ENCODE results near the gene ABITRAM.
A peak's percentile ranks its signal among the peaks of the same experiment; 100 is the strongest.
"Not testable (repeated sequence)": the region's sequence is repeated elsewhere in the genome, so short reads cannot be mapped to it uniquely, and the experiment has no call there.

Gene ABITRAM, protein sequence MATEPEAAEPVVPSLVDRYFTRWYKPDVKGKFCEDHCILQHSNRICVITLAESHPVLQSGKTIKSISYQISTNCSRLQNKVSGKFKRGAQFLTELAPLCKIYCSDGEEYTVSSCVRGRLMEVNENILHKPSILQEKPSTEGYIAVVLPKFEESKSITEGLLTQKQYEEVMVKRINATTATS

DNA sequence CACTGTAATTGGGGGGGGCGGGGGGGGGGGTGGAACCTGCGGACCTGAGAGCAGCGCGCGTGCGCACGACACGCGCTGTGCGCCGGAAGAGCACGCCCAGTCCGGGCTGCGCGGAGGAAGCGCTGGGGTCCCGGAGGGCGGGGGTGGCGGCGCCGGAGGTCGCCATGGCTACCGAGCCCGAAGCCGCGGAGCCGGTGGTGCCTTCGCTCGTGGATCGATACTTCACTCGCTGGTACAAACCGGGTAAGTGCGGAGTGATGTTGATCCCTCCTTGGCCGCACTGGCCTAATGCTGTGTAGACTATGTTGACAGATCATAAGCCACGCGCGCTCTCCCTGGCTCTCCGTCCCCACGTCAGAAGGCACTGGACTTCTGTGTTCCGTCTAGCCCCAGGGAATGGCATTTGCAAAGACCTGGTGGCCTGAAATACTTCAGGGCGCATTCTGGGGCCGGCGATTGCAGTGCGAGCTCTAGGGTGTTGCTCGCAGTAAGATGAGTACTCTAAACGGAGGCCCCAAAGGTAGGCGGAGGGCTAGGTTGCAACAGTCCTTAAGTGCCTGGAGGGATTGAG is at the start of gene ABITRAM:
Gene ABITRAM (plus strand): TSS at position 78 of the 571 bp plus-strand sequence. CDS start 87 bp downstream, at position 165.
- Mint-ChIP-seq H3K27ac (peak within 1 kb of the TSS; percentile 98), H3K9me3 (no peaks in the 10 kb centered on the region), H3K4me1 (peaks cover 35% of the 10 kb centered on the region), H3K4me3 (peak within 1 kb of the TSS; percentile 97), H3K36me3 (peaks cover 2% of the 10 kb centered on the region), H3K27me3 (no peaks in the 10 kb centered on the region)

DNA sequence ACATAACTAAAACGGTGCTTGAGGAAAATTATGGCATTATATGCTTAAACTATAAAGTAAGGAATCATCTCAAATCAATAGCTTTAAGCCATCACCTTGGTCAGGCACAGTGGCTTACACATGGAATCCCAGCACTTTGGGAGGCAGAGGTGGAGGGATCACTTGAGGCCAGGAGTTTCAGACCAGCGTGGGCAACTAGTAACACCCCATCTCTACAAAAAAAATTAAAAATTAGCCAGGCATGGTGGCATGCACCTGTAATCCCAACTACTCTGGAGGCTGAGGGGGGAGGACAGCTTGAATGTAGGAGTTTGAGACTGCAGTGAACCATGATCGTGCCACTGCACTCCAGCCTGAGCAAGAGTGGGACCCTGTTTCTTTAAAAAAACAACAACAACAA is 49.5 kb upstream of the ABITRAM start:
- H3K27ac Mint-ChIP-seq = no peak overlapping the region
- no peaks in the 10 kb centered on the region for H3K9me3 Mint-ChIP-seq
- H3K36me3 Mint-ChIP-seq = peaks cover 32% of the 10 kb centered on the region
- H3K4me1 Mint-ChIP-seq = peaks cover 18% of the 10 kb centered on the region
- H3K27me3 Mint-ChIP-seq = no peaks in the 10 kb centered on the region
- no peak overlapping the region for H3K4me3 Mint-ChIP-seq

DNA sequence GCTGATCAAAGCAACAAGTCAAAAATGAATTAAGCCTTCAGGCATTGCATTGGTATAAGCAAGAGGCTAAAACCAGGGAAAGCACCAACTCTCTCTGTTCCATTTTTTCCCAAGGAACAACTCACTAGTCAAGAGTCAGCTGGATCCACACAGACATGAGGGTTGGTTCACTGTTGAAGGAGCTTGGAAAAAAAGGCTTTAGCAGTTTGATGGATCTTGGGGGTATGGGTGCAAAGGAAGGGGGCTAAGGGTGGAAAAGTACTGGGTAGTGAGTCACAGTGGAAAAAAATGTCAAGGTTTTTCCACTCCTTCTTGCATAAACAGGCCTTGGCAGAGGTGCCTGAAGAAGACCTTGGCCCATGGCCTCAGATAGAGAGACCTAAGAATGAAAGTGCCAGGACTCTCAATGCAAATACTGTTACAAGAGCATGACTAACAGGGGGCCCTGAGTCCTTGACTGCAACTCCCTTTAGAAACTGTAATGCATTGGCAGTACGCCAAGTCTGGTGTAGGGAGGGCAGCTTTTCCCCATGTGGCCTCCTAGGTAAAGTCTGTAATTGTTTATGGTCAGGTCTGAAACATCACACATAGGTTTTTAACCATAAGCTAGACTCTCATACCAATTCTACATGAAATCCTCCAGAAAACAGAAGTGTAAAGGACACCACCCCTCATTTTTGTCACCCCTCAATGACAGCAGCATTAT is 48.4 kb upstream of the ABITRAM start:
- peaks cover 18% of the 10 kb centered on the region for H3K4me1 Mint-ChIP-seq
- no peaks in the 10 kb centered on the region for H3K9me3 Mint-ChIP-seq
- H3K27me3 Mint-ChIP-seq = no peaks in the 10 kb centered on the region
- peak overlapping the region; percentile 45 for H3K4me3 Mint-ChIP-seq
- peak overlapping the region; percentile 89 for H3K27ac Mint-ChIP-seq
- H3K36me3 Mint-ChIP-seq = peaks cover 35% of the 10 kb centered on the region

DNA sequence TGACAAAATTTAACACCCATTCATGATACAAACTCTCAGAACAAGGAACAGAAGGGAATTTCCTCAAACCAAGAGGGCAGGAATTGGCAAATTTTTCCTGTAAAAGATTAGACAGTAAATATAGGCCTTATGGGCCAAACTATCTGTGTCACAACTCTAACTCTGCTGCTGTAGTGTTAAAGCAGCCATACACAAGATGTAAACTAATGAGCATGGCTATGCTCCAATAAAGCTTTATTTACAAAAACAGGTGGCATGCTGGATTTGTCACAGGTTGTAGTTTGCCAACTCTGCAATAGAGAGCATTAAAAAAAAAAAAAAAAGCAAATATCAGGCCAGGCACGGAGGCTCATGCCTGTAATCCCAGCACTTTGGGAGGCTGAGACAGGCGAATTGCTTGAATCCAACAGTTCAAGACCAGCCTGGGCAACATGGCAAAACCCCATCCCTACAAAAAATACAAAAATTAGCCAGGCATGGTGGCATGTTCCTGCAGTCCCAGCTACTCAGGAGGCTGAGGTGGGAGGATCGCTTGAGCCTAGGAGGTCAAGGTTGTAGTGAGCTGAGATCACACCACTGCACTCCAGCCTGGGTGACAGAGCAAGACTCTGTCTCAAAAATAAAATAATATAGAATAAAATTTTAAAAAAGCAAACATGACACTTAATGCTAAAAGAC is 47.5 kb upstream of the ABITRAM start:
- Mint-ChIP-seq H3K4me1 (peaks cover 18% of the 10 kb centered on the region), H3K27ac (peak overlapping the region; percentile 89), H3K4me3 (peak overlapping the region; percentile 45), H3K36me3 (peaks cover 38% of the 10 kb centered on the region)
- H3K9me3 Mint-ChIP-seq, H3K27me3 Mint-ChIP-seq: not testable (repeated sequence)

DNA sequence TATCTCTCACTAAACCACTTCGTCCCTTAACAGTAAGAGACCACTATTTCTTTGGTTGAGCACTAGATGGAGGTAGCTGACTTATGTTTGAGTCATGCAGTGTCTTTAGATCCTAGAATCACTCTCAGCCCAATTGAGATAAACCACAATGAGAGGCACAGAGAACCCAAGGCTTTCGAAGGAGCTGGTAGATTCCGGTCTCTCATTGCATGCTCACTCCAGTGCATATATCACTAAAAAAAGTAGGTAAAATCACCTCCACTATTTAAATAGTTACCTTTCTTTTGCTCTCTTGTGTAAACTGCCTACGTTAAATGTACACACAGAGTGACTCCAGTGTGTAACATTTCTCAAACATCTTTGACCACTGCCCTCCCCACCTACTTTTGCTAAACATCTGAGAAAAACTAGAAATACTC is 44.5 kb upstream of the ABITRAM start:
- no peaks in the 10 kb centered on the region for H3K9me3 Mint-ChIP-seq
- no peak overlapping the region for H3K4me3 Mint-ChIP-seq
- no peak overlapping the region for H3K27ac Mint-ChIP-seq
- peaks cover 18% of the 10 kb centered on the region for H3K4me1 Mint-ChIP-seq
- H3K27me3 Mint-ChIP-seq = no peaks in the 10 kb centered on the region
- peaks cover 39% of the 10 kb centered on the region for H3K36me3 Mint-ChIP-seq

DNA sequence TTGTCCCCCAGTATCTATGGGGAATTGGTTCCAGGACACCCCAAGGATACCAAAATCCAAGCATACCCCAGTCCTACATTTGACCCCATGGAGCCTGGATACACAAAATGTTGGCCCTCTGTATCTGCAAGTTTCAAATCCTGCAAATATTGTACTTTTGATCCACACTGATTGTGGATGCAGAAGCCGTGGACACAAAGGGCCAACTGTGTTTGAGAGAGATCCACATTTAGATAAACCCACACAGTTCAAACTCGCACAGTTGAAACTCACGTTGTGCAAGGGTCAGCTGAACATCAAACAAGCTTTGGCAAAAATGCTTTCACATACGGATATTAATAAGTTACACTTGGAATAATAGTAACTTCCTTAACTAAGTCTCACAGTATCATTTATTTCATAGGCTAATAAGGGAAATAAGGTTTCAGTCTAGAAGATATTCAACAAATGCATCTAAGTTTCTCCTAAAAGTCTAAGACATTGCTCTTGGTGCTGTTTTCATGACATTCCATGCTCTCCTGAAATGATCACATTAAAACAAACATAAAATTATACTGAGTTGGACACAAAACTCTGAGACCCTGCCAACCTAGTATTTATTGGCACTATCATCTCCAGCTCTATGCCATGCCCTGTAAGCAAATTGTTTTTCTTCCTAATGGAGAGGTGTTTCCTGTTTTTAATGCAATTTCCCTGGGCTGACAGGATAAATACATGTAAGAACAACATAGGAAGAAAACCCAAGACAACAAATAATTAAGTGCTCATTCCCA is 39.8 kb upstream of the ABITRAM start:
- Mint-ChIP-seq H3K4me3 (no peak overlapping the region), H3K9me3 (no peaks in the 10 kb centered on the region), H3K36me3 (peaks cover 39% of the 10 kb centered on the region), H3K4me1 (no peaks in the 10 kb centered on the region), H3K27ac (no peak overlapping the region), H3K27me3 (no peaks in the 10 kb centered on the region)

DNA sequence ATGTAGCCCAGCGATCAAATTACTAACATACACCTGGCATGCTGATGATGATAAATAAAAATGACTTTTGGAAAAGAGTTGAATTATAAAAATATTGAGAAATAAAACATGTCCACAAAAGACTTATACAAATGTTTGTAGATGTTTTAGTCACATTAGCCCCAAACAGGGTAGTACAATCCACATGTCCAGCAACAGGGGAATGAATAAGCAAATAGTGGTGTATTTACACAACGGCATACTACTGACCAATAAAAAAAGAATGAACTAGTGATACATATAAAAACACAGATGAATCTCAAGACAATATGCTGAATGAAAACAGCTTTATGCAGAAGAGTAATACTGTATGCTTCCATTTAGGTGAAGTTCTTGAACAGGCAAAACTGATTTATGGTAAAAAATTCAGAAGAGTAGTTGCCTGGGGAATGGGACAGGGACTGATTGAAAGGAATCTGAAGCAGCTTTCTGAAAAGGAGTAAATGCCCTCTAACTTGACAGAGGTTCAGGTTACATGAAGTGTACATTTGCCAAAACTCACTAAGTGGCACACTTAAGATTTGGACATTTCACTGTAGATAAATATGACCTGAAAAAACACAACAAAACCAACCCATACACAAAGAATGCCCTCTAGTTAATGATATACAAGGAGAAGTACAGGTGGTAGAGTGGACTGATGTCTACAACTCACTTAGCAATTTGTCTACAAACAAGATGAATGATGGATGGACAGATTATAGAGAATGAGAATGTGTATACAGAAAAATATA is 36.7 kb upstream of the ABITRAM start:
- Mint-ChIP-seq H3K36me3 (peaks cover 33% of the 10 kb centered on the region), H3K27ac (no peak overlapping the region), H3K27me3 (no peaks in the 10 kb centered on the region), H3K9me3 (no peaks in the 10 kb centered on the region), H3K4me3 (no peak overlapping the region), H3K4me1 (no peaks in the 10 kb centered on the region)

DNA sequence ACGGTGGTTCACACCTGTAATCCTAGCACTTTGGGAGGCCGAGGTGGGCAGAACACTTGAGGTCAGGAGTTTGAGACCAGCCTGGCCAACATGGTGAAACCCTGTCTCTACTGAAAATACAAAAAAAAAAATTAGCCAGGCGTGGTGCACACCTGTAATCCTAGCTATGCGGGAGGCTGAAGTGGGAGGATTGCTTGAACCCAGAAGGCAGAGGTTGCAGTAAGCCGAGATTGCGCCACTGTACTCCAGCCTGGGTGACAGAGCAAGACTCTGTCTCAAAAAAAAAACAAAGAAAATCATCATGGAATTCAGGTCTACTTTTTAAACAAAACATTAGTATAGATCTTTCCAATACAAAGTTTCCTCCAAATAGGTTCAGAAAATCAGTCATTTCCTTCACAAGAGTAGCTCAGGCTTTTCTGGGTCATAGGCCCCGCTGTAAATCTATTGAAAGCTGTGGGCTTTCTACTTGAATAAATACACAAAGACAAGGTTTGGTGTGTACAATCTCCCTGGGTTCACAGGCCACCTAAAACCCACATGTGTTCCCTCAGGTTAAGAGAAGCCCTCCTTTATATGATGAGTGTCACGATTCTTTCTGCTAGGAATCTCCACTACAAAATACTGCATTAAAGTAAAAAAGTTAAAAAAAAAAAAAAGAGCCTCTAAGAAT is 35.0 kb upstream of the ABITRAM start:
- not testable (repeated sequence) for H3K4me3 Mint-ChIP-seq, H3K4me1 Mint-ChIP-seq, H3K27me3 Mint-ChIP-seq, H3K9me3 Mint-ChIP-seq, H3K27ac Mint-ChIP-seq
- H3K36me3 Mint-ChIP-seq = peaks cover 38% of the 10 kb centered on the region

DNA sequence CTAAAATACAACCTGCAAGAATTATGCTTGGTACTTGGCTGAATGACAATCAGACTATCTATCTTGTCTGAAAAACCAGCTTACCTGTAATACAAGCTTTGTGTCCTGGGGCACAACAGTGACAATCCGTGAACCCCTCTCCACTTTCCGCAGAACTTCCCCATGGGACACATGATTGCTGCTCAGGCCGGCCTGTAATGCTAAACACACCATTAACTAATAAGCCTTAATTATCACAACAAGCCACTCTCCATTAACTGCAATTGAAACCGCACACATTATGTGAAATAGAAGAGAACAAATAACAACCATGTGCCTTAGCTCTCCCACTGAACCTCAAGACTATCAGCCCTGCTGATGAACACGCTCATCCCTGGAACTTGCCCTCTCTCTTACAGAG is 34.0 kb upstream of the ABITRAM start:
- Mint-ChIP-seq H3K27me3 (no peaks in the 10 kb centered on the region), H3K4me3 (no peak overlapping the region), H3K36me3 (peaks cover 39% of the 10 kb centered on the region), H3K27ac (no peak overlapping the region), H3K9me3 (no peaks in the 10 kb centered on the region), H3K4me1 (no peaks in the 10 kb centered on the region)

DNA sequence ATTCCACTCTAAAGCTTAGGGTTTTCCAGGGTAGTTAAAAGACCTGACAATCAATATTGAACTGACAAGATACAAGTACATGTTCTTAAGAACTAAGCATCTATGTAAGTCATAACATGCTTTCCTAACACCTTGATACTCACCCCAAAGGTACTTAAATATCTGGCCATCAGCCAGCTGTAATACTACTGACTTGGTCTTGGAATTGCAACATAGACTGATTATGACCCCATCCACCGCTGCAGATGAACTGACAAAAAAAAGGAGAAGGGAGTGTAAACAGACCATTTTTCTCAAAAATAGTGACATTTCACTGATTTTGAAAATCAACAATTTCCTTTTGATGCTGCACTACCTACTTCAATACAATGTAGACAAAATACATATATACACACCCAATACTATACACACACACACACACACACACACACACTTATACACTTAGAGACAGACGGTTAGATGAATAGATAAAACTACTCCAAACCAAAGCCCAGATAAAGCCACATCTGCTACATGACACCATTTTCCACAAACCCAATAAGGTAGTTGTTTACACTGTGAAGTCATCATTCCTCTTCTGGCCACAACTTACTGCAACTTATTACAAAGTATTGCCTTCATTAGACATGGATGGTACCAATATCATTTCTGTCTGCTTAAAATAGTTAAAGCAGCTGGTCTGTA is 30.6 kb upstream of the ABITRAM start:
- no peaks in the 10 kb centered on the region for H3K27me3 Mint-ChIP-seq
- no peak overlapping the region for H3K4me3 Mint-ChIP-seq
- peaks cover 30% of the 10 kb centered on the region for H3K36me3 Mint-ChIP-seq

DNA sequence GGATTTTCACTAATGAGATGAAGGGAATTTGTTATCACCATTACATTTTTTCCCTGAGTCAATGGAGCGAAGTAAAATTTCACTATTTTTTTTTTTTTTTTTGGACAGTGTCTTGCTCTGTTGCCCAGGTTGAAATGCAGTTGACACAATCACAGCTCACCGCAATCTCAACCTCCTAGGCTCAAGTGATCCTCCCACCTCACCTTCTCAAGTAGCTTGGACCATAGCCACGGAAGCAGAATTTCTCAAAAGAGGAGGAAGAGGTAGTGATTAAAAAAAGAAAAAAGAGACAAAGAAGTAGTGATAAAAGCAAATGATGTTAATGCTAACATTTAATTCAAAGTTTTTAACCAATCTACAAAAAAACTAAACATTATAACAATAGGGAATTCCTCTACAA is 30.0 kb upstream of the ABITRAM start:
- no peak overlapping the region for H3K4me3 Mint-ChIP-seq
- H3K27me3 Mint-ChIP-seq = no peaks in the 10 kb centered on the region
- no peaks in the 10 kb centered on the region for H3K4me1 Mint-ChIP-seq
- H3K27ac Mint-ChIP-seq = no peak overlapping the region
- no peaks in the 10 kb centered on the region for H3K9me3 Mint-ChIP-seq
- H3K36me3 Mint-ChIP-seq = peaks cover 34% of the 10 kb centered on the region

More for the DNA sequence above, 30.6 kb upstream of the ABITRAM start:
- Mint-ChIP-seq H3K27ac (no peak overlapping the region), H3K9me3 (no peaks in the 10 kb centered on the region), H3K4me1 (no peaks in the 10 kb centered on the region)

DNA sequence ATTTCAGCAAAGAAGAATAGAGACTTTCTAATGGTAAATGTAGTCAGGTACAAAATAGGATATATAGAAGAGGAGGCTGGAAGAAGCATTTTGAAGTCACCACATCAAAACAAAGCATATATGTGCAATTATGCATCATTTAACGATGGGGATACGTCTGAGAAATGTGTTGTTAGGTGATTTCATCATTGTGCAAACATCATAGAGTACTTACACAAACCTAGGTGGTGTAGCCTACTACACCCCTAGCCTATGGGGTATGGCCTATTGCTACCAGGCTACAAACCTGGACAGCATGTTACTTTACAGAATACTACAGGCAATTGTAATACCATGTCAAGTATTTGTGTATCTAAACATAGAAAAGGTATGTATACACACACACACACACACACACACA is 28.7 kb upstream of the ABITRAM start:
- no peaks in the 10 kb centered on the region for H3K9me3 Mint-ChIP-seq
- no peak overlapping the region for H3K4me3 Mint-ChIP-seq
- H3K4me1 Mint-ChIP-seq = peaks cover 3% of the 10 kb centered on the region

DNA sequence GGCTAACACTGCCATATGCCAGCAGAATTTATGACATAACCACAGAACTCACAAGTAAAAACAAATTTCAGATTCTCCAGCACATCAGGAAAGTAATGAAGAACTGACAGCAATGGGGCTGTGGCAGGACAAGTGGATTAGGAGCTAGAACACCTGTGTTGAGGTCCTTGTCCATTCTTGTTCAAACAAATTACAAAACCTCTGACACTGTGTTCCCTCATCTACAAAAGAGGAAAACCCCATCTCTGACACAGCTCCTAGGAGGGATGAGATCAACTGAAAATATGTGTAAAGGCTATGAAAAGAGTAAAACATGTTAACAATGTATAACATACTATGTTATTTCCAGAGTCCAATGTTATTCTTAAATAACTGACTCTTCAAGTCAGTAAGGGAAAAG is 23.8 kb upstream of the ABITRAM start:
- Mint-ChIP-seq H3K27ac (no peak overlapping the region), H3K36me3 (peaks cover 31% of the 10 kb centered on the region), H3K4me3 (no peak overlapping the region), H3K27me3 (no peaks in the 10 kb centered on the region), H3K9me3 (no peaks in the 10 kb centered on the region), H3K4me1 (peaks cover 20% of the 10 kb centered on the region)

More for the DNA sequence above, 28.7 kb upstream of the ABITRAM start:
- Mint-ChIP-seq H3K27me3 (no peaks in the 10 kb centered on the region), H3K27ac (no peak overlapping the region), H3K36me3 (peaks cover 40% of the 10 kb centered on the region)

DNA sequence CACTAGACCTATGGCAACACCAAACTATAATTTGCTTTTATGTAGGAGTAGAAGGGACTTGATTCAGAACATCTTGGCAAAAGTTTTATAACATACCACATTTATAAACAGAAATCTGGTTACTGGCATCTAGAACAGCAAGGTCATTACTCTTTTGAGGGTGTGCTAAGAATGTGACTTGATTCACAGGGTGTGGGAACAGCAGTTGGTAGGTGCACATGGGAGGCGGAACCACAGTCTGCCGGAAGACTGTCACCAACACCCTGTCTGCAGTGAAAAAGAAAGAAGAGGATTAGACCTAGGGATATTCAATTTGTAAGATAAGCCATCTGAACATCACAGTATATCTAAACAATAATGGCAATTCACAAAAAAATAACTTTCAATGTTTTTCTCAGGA is 23.3 kb upstream of the ABITRAM start:
- Mint-ChIP-seq H3K27me3 (no peaks in the 10 kb centered on the region), H3K36me3 (peaks cover 33% of the 10 kb centered on the region), H3K27ac (no peak overlapping the region), H3K4me1 (peaks cover 20% of the 10 kb centered on the region), H3K4me3 (no peak overlapping the region), H3K9me3 (no peaks in the 10 kb centered on the region)

Data from activated naive CD4-positive, alpha-beta T cell treated with anti-CD3 and anti-CD28 coated beads, Interleukin-2, amount 50 U/mL, for 24 hours (primary cell).